Midbrain (tissue), 1 donor: ENCODE results near the gene INTS11.
A peak's percentile ranks its signal among the peaks of the same experiment; 100 is the strongest.

Source experiments
- DNase-seq: peaks from one replicate; lab custom pipeline; 2025; lab: John Stamatoyannopoulos, UW

The INTS11 gene

DNA sequence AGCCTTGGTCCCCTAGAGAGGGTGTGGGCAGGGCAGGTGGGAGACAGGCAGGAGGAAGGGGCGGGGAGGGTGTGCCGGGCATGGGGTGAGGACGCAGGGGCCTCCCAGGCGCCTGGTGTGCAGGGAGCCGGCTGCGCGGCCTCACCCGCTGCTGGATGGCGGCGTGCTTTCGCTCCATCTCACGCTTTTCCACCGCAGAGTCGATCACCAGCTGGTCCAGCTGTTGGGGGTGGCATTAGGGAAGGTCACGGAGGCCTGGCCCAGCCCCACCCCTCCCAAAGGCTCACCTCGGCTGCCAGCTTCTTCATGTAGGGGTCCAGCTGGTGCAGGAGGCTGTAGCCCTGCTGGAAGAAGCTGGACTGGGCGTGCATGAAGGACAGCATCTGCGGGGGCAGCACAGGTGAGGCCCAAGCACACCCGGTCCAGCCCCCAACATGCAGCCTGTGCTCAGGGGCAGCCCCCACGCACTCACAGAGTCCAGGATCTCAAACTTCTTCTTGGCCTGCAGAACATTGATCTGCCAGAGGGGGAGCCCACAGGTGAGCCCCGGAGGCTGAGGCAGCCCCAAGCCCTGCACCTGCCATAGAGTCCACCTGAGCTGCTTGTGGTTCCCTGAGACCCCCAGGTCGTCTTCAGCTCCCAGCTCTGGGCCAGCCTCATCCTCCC is 24.6 kb downstream of the INTS11 start:
- no peak for DNase-seq

DNA sequence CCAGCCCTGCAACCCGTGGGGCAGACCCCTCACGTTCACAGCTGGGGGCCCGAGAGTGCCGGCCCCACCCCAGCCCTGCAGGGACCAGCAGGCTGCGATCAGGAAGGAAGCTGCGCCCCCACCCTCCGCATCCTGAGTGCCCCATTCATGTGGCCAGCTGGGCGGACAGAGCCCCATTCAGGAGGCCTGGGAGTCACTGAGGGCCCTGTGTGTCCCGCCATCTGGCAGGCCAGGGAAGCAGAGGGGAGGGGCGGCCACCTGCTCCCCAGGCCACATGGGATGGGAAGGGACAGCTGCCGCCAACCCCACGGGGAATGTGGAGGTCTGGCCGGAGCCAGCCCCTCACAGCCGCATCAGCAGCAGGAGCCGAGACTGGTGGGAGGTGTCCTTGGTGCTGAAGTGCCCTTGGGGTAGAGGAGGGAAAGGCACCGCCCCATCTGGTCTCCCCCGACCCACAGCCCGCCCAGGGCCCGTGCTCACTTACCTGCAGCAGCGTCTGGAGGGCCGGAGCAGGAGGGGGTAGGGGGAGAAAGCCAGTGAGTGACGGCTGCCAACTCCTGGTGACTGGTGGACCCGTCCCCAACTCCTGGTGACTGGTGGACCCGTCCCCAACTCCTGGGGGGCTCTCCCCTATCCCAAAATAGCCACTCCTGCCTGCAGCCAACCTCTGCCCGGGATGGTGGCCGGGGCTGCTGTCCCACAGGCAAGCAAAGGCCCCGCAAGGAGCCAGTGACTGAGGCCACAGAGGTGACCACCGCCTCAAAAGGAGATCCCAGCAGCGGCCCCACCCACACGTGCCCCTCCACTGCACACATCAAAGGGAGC is 25.4 kb downstream of the INTS11 start:
- peak; percentile 92 for DNase-seq

DNA sequence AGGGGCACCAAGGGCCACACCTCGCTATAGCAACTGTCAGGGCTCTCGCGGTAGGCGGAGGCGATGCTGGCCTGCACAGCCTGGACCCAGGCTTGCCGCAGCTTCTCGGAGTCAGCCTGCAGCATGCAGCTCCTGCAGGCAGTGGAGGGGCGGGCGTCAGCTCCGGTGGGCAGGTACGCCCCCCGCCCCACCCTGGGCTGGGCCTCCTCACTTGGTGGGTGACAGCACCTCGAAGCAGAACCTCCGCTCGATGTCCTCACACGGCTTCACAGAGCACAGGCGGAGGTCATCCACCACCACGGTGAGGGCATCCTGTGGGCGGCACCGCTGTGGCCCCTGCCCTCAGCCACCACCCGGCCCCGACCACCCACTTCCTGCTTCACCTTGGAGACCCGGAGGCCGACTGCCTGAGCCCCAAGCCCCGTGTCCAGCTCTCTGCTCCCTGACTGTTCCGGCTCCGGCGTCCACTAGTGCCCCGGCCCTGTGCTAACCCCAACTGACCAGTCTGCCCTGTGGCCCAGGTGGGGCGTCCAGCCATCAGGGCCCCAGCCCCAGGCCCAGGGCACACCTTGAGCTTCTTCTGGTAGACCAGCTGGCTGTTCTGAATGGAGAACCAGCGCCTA is 26.5 kb downstream of the INTS11 start:
- DNase-seq = no peak

DNA sequence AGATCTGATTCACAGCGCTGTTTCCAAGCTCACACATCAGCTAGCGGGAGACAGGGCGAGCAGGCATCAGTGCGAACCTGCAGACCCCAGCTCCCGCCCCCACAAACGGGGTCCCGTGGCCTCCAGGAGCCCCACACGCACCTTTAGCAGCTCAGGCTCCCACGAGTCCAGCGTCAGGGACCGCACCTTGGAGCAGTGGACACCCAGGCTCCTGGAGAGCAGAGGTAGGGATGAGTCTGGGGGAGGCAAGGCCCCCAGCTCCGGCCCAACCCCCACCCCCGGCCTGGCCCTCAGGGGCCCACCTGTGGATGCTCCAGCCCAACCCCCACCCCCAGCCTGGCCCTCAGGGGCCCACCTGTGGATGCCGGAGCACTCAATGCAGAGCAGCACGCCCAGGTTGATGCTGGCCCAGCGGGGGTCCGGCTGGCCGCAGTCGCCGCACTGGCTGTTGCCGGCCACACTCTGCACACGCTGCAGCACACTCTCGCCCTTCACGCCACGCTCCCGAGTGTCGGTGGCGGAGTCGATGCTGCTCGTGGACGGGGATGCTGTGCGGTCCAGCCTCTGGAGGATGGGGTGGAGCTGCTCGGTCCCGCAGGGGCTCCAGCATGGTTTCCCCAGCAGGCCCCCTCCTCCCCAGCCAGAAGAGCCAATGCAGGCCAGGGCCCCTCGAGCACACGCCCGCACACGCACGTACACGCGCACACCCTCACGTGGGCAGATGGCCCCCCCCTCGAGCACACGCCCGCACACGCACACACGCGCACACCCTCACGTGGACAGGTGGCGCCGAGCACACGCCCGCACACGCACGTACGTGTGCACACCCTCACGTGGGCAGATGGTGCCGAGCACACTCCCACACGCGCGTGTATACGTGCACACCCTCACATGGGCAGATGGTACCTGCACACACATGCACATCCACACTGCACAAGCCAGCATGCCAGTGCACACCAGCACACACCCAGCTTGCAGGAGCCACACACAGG is 28.1 kb downstream of the INTS11 start:
- DNase-seq = no peak

DNA sequence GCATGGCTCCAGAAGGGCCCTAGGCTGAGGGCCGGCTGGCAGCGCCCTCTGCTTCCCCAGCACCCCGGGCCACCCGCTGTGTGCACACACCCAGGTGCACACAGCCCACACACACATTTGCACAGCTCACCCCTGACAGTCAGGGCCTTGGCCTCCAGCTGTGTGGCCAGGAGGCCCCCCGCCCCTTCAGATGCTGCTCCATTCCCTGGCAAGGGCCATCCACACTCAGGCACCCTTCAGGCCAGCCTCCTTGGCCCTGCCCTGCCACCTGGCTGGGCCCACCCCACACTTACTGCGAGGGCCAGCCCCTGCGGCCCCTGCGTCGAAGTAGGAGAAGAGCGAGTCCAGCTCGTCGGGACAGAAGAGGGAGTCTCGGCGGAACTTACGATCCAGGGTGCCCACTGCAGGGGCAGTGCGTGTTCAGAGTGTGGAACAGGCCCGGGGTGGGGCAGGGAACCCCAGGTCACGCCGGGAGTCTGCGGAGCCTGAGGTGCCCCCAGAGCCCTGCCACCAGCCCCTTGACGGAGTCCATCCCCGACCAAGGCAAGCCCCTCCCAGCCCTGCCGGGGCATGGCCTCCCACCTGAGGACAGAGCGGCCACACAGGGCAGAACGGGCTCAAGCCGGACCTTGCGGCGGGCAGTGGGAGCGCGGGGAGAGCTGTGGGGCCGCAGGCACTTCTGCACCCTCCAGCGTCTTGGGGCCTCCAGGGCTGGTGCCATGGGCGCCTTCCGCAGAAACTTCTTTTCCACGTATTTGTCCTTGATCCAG is 29.1 kb downstream of the INTS11 start:
- no peak for DNase-seq

DNA sequence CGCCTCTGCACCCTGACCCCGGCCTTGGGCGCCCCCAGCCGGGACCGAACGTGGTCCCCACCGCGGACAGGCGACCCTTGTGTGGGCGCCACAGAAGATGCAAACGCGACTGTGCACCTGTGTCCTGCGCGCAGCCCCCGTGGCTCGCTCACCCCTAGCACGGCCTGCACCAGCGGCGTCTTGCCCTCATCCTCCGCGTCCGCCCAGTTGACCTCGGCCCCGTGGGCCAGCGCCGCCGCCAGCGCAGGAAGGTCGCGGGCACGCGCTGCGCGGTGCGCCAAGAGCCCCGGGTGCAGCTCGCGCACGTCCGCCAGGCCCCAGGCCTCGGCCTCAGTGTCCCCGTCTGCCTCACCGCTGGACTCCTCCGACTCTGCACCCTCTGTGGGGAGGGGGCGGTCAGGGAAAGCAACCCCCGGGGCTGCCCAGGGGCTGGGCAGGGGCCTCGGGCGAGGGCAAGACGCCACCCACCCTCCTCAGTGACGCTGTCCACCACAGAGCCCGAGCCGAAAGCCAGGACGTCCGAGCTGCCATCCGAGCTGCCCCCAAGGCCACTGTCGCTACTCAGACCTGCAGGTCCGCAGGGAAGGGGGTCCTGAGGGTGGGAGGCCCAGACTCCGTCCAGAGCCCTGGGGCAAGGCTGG is 30.1 kb downstream of the INTS11 start:
- no peak for DNase-seq

DNA sequence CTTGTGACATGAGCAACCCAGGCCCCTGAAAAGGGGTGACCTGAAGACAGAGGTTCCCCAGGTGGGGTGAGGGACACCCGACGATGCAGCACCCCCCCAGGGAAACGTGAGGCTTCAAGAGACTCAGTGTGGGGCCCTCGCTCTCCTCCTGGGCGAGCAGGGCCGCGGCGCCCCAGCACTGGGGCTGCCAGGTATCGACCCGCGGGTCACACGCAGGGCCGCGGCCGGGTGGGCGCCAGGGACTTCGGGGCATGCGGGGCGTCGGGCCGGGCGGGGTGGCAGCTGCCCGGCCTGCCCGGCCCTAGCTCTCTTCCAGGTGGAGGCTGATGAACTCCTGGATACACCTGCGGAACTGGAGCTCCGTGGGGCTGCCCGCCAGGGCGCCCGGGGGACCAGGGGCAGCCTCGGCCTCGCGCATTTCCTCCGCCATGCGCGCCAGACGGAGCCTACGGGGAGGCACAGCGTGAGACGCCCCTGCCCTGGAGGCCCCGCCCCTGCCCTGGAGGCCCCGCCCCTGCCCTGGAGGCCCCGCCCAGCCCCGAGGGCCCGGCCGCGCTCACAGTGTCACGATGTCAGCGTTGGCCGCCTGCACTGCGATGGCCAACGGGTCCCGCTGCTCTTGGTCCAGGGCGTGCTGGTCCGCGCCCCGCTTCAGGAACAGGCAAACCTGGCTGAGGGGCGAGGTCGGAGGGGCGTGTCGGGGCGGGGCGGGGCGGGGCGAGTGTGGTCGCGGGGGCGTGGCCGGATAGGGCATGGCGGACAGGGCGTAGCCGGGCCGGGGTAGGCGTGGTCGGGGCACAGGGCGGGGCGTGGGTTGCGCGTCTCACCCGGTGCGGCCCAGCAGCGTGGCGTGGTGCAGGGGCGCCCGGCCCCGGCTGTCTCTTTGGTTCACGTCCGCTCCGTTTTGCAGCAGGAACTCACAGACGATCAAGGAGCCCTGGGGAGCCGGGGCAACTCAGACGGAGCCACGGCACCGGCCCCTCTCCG is 30.9 kb downstream of the INTS11 start:
- no peak for DNase-seq

DNA sequence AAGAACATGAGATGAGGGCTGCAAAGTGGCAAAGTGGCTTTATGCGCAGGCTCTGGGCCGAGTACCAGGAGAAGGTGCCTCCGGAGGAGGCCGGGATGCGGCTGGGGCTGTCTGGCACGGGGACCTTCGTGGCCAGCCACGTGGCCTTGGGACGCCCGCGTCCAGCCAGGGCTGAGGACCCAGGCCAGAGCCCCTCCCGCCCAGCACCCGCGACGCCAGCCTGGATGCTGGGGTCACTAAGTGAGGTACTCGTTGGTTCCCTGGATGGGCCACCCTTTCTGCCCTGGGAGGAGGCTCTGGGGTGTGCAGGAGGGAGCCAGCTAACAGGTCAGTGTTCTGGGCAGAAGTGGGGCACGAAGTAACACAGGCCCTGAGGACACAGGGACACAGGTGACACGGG is 31.6 kb downstream of the INTS11 start:
- DNase-seq = no peak

DNA sequence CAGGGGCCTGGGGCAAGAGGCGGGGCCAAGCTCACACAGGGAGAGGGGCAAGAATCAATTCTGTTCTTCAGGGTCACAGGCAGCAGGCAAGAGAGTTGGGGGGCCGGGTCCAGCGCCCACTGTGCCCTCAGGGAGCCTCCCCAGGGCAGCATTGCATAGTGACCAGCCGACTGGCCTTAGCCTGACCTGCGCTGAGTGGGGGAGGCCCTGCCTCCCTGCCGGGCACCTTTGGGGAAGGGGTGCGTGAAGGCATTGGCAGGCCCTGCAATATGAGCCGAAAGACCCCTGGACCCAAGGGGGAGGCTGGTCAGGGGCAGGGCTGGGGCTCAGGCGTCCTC is 32.0 kb downstream of the INTS11 start:
- no peak for DNase-seq

DNA sequence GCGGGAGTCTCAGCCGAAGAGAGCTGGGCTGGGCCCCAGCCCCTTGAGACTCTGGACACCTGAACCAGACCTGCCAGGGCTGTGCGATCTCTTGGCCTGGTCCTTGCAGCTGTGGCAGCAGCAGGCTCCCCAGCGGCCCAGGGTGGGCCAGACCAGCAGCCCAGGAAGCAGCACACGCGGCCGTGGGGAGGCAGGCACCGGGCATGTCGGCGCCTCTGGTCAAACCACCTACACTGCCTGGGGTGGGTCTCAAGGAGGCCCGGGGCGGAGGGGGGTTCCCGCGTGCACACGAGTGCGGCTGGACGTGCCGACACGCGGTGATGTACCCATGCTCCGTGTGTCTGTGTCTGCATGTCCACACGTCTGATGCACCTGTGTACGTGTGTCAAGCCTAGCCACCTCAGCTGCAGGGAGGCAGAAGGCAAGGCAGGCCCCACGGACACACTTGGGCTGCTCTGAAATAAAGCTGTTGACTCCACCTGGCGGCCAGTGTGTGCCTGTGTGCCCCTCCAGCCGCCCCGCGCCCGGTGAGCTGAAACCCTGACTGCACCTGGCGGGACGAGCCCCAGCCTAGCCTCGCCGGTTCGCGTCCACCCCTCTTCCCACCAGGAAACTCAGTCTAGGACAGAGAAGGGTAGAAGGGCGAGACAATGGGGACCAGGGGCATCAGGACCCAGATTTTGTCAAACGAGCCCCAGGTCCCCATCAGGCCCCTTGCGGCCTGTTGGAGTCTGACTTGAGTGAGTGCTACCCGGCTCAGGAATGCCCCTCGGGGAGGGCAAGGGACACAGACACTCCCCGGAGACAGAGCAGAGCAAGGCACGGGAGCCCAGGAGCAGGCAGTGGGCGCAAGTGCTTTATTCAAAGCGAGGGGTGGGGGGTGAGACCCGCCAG is 32.7 kb downstream of the INTS11 start:
- DNase-seq = no peak

DNA sequence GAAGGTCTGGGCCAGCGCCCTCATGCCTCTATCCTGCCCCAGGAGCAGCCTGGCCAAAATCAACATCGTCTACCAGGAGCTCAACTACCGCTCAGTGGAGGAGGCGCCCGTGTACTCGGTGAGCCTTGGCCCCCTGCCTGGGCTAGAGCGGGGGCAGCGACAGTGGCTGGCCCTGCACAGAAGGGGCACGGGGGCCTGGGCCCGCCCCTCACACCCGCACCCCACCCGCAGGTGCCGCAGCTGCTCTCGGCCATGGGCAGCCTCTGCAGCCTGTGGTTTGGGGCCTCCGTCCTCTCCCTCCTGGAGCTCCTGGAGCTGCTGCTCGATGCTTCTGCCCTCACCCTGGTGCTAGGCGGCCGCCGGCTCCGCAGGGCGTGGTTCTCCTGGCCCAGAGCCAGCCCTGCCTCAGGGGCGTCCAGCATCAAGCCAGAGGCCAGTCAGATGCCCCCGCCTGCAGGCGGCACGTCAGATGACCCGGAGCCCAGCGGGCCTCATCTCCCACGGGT is 33.4 kb downstream of the INTS11 start:
- no peak for DNase-seq

DNA sequence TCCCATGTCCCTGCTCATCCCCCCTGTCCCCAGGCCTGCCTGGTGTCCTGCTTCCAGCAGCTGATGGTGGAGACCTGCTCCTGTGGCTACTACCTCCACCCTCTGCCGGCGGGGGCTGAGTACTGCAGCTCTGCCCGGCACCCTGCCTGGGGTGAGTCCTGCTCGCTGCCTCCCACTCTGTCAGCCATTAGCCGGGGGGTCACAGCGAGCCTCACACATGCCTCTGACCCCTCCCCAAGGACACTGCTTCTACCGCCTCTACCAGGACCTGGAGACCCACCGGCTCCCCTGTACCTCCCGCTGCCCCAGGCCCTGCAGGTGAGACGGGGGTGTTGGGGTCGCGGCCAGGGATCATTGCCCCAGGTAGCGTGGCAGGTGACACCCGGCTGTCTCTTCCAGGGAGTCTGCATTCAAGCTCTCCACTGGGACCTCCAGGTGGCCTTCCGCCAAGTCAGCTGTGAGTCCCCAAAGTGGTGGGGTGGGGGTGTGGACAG is 34.2 kb downstream of the INTS11 start:
- no peak for DNase-seq

DNA sequence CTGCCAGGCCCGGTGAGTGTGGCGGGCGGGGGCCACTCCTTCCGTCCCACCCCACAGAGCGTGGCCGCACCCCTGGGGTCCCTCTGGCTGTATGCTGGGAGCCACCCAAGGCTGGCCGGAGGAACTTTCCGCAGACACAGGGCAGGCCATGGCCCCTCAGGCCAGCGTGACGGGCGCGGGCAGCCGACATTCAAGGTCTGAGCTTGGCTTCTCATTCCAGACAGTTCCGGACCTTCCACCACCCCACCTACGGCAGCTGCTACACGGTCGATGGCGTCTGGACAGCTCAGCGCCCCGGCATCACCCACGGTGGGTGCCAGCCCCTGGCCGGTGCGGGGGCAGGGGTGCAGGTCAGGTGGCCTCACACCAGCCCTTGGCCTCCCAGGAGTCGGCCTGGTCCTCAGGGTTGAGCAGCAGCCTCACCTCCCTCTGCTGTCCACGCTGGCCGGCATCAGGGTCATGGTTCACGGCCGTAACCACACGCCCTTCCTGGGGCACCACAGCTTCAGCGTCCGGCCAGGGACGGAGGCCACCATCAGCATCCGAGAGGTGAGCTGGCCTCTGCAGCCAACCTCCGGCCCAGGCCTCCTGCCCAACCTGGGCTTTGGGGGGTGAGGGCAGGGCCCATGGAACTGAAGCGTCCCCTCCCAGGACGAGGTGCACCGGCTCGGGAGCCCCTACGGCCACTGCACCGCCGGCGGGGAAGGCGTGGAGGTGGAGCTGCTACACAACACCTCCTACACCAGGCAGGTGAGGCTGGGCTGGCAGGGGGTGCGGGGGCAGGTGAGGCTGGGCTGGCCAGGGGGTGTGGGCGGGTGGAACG is 37.0 kb downstream of the INTS11 start:
- DNase-seq = no peak

DNA sequence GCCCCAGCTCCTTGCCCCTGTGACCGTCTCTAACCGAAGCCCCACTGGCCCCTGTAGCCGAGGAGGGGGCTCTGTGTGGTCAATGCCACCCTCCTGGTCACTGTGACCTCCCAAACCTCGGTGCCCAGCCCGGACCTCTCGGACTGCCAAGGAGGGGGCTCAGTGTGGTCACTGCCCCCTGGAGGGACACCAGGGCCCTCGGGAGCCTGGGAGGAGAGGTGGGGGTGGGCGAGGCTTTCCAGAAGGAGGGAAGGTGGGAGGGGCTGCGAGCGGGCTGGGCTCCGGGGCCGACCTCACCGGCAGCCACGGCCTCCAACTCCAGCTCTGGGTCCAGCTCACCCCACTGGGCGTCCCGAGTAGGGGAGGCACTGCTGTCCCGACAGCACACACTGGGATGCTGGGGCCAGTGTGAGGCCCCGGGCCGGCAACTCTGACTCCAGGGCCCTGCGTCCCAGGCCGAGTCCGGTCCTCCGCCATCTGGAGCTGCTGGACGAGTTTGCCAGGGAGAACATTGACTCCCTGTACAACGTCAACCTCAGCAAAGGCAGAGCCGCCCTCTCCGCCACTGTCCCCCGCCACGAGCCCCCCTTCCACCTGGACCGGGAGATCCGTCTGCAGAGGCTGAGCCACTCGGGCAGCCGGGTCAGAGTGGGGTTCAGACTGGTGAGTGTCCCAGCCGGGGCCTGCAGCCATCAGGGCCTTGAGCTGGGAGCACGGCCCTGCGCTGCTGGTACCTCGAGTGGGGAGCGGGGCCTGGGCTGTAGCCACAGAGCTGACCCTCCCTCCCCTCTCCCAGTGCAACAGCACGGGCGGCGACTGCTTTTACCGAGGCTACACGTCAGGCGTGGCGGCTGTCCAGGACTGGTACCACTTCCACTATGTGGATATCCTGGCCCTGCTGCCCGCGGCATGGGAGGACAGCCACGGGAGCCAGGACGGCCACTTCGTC is 37.9 kb downstream of the INTS11 start:
- DNase-seq = no peak

DNA sequence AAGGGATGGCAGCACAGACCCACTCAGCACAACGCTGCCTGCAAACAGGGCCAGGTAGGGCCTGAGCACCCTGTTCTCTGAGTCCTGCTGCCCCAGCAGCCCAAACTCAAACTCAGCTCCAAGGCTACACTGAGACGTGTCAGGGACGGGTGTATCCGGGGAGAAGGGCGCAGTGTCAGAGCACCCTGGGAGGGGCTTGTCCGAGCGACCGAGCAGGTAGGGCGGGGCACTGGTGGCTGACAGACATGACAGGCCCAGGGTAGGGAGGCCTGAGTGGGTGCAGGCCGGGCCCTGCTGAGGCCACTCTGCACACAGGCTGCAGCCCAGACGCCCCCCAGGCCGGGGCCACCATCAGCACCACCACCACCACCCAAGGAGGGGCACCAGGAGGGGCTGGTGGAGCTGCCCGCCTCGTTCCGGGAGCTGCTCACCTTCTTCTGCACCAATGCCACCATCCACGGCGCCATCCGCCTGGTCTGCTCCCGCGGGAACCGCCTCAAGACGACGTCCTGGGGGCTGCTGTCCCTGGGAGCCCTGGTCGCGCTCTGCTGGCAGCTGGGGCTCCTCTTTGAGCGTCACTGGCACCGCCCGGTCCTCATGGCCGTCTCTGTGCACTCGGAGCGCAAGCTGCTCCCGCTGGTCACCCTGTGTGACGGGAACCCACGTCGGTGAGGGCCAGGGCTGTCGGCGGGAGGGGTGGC is 38.7 kb downstream of the INTS11 start:
- DNase-seq = no peak
